Astrocyte (in vitro differentiated cells and primary cell): Measurements from ENCODE around the gene P2RX5.

Experiments
- EZH2 ChIP-seq: IDR thresholded peaks from 2 replicates; pipeline ENCODE4 v1.6.1; 2012; ENCODE audit warnings: mild to moderate bottlenecking, low read length, inconsistent platforms; ENCODE audit not compliant: insufficient read depth
- TF ChIP-seq, protein P1 (sequence below): IDR thresholded peaks from 2 replicates; pipeline ENCODE4 v1.5.1; 2011; ENCODE audit warnings: low read depth, mild to moderate bottlenecking, inconsistent platforms, low read length, moderate library complexity; ENCODE audit not compliant: insufficient read depth

DNA sequence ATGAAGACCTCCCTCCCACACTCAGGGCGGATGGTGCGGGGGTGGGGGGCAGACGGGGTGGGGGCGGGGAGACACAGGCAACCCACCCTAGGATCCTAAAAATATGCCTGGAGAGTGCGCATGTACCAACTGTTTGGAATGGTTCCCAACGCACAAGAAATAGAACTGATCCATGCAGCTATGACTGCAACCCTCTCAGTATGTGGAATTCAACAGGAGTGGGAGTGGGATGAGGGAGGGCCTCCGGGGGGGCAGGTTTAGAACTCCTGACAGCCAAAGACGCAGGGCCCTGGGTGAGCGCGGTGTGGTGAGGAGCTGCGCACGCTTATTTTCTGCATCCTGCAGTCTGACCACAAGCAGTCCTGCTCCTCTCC is 1.1 kb upstream of the P2RX5 start:
- TF ChIP-seq, protein P1, sequence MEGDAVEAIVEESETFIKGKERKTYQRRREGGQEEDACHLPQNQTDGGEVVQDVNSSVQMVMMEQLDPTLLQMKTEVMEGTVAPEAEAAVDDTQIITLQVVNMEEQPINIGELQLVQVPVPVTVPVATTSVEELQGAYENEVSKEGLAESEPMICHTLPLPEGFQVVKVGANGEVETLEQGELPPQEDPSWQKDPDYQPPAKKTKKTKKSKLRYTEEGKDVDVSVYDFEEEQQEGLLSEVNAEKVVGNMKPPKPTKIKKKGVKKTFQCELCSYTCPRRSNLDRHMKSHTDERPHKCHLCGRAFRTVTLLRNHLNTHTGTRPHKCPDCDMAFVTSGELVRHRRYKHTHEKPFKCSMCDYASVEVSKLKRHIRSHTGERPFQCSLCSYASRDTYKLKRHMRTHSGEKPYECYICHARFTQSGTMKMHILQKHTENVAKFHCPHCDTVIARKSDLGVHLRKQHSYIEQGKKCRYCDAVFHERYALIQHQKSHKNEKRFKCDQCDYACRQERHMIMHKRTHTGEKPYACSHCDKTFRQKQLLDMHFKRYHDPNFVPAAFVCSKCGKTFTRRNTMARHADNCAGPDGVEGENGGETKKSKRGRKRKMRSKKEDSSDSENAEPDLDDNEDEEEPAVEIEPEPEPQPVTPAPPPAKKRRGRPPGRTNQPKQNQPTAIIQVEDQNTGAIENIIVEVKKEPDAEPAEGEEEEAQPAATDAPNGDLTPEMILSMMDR, result no peak
- TF ChIP-seq EZH2, result no peak
